Right lobe of liver (tissue), 4 donors: ENCODE measurements around the gene ILDR2.

Source experiments
- POLR2A ChIP-seq: fragments of 450-650 bp; IDR thresholded peaks from one replicate; pipeline ENCODE4 v1.6.1; 2017; ENCODE audit warnings: antibody characterized with exemption, mild to moderate bottlenecking
- TF ChIP-seq, protein P1 (sequence below), 4 donors: fragments of 200-600 bp in 3 of 4; fragments of 450-650 bp in 1 of 4; IDR thresholded peaks; one replicate each; pipeline versions ENCODE4 v1.5.1 to v1.8.0; 2016 to 2022; ENCODE audit warnings: antibody characterized with exemption in 4 of 4, mild to moderate bottlenecking in 2 of 4
- donor health status: DM: no; HTN: no; CAD: no.
- donor health status: DM: no; HTN: no; CAD: no.
- donor health status: DM: no; HTN: yes; CAD: no.

DNA sequence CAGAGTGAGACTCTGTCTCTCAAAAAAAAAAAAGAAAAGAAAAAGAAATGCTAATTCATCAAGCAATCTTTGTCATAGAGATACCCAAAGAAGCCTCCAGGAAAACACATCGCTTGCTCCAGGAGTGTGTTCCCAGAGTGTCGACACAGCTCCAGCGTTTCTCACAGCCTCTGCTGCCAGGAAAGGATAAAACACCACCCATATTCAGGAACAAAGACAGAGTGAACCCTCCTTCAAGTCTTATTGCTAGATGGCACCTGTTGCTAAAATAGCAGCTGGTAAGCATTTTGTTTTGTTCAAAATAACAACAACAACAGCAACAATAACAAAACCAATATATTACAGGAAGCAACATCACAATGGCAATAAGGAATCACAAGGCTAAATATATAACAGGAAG is 3.1 kb downstream of the ILDR2 start:
- TF ChIP-seq, protein P1, sequence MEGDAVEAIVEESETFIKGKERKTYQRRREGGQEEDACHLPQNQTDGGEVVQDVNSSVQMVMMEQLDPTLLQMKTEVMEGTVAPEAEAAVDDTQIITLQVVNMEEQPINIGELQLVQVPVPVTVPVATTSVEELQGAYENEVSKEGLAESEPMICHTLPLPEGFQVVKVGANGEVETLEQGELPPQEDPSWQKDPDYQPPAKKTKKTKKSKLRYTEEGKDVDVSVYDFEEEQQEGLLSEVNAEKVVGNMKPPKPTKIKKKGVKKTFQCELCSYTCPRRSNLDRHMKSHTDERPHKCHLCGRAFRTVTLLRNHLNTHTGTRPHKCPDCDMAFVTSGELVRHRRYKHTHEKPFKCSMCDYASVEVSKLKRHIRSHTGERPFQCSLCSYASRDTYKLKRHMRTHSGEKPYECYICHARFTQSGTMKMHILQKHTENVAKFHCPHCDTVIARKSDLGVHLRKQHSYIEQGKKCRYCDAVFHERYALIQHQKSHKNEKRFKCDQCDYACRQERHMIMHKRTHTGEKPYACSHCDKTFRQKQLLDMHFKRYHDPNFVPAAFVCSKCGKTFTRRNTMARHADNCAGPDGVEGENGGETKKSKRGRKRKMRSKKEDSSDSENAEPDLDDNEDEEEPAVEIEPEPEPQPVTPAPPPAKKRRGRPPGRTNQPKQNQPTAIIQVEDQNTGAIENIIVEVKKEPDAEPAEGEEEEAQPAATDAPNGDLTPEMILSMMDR (IDR thresholded peaks at IDR 0.05): no peak
- no peak for TF ChIP-seq POLR2A
